HepG2 (cell line): Measurements from ENCODE around the gene CSNK2B. TPM values are rescaled to one million over a fixed set of nuclear protein-coding genes. Genes with fewer than 3 reads are reported as not detected.
A peak's percentile ranks its signal among the peaks of the same experiment; 100 is the strongest.

Experiments
- ATAC-seq: fragments of 200-7000 bp; cut with Tn5 transposase; 3 replicates; pipeline ENCODE4 v1.9.1; 2020; ENCODE audit warnings: mild to moderate bottlenecking, moderate library complexity
- BruUV-seq: library from RNA; stranded (reverse); fragments of 400-500 nt; replicated peaks from 2 replicates; lab custom pipeline; 2021; lab: Mats Ljungman, UMichigan
- CTCF ChIA-PET: fragments of 300-600 bp; formaldehyde crosslinking; extraction: SDS; loops from one replicate; lab custom pipeline; 2021; ENCODE audit warnings: low total read pairs, inconsistent platforms, low intra/inter-chr PET ratio; lab: Yijun Ruan, JAX
- POLR2A ChIA-PET: fragments of 350-600 bp; sonication (Branson Sonifier 250); formaldehyde crosslinking; loops from one replicate; lab custom pipeline; 2020; ENCODE audit warnings: antibody characterized with exemption, inconsistent platforms; lab: Yijun Ruan, JAX
- DNase-seq: peaks from one replicate; pipeline ENCODE4 v3.0.0-alpha.2; 2015; ENCODE audit warnings: low spot score
- FAIRE-seq: peaks from 3 replicates; lab custom pipeline; 2011; peaks lifted over from hg19 to GRCh38; lab: Jason Lieb, UNC
- H2AFZ ChIP-seq: one replicate; pipeline ENCODE4 v1.6.1; 2011; ENCODE audit warnings: low read length, inconsistent platforms
- H3K27ac ChIP-seq: fragments of 300-600 bp; 3 replicates; pipeline ENCODE4 v1.8.0; 2011; ENCODE audit warnings: mixed run types, mild to moderate bottlenecking, mixed read lengths, low read length, inconsistent platforms; ENCODE audit not compliant: insufficient read depth; ENCODE audit errors: extremely low read length
- H3K27me3 ChIP-seq, 2 experiments: fragments of 200-600 bp in 1 of 2; 2 replicates in 1 of 2; 3 replicates in 1 of 2; pipeline versions ENCODE4 v1.6.0 to v1.8.0; 2011; ENCODE audit warnings: low read length in 2 of 2, mild to moderate bottlenecking in 2 of 2, moderate library complexity in 2 of 2, inconsistent platforms in 1 of 2; ENCODE audit not compliant: insufficient read depth in 2 of 2, control insufficient read depth in 1 of 2
- H3K36me3 ChIP-seq, 2 experiments: fragments of 200-600 bp in 1 of 2; replicated peaks in 1 of 2; 2 replicates in 1 of 2; 3 replicates in 1 of 2; pipeline versions ENCODE4 v1.5.1 to v1.8.0; 2011; ENCODE audit warnings: low read length in 2 of 2, inconsistent platforms in 1 of 2; ENCODE audit not compliant: insufficient read depth in 2 of 2, control insufficient read depth in 1 of 2
- H3K4me1 ChIP-seq: 2 replicates; pipeline ENCODE4 v1.5.1; 2012; ENCODE audit warnings: low read length, inconsistent platforms; ENCODE audit not compliant: insufficient read depth
- H3K4me2 ChIP-seq: 2 replicates; pipeline ENCODE4 v1.6.0; 2011; ENCODE audit warnings: low read depth, low read length, inconsistent platforms
- H3K4me3 ChIP-seq, 3 experiments: fragments of 200-600 bp in 1 of 3; sonication (generic), shearing (Covaris generic) in 1 of 3; replicated peaks in 1 of 3; 2 replicates each; pipeline ENCODE4 v1.5.1; 2011 to 2016; ENCODE audit warnings: low read length in 3 of 3, inconsistent platforms in 2 of 3, low read depth in 2 of 3, mild to moderate bottlenecking in 2 of 3, control low read depth in 1 of 3, mixed read lengths in 1 of 3; ENCODE audit not compliant: insufficient read depth in 1 of 3
- H3K79me2 ChIP-seq: one replicate; pipeline ENCODE4 v1.6.1; 2011; ENCODE audit warnings: low read length, inconsistent platforms; ENCODE audit not compliant: insufficient read depth
- H3K9ac ChIP-seq: 2 replicates; pipeline ENCODE4 v1.6.0; 2011; ENCODE audit warnings: mild to moderate bottlenecking, low read depth, low read length, inconsistent platforms; ENCODE audit not compliant: insufficient read depth
- H3K9me3 ChIP-seq: 2 replicates; pipeline ENCODE4 v1.5.1; 2012; ENCODE audit warnings: mild to moderate bottlenecking, low read length
- H4K20me1 ChIP-seq: 2 replicates; pipeline ENCODE4 v1.6.0; 2011; ENCODE audit warnings: inconsistent platforms, mild to moderate bottlenecking, low read length, moderate library complexity; ENCODE audit not compliant: insufficient read depth
- BCL6 ChIP-seq: IDR thresholded peaks from 2 replicates; pipeline ENCODE4 v1.6.1; 2016; ENCODE audit warnings: missing genetic modification reagents, missing compliant biosample characterization
- ETV6 ChIP-seq: sonication (generic); formaldehyde crosslinking; conservative IDR thresholded peaks from 2 replicates; pipeline ENCODE4 v1.4.0; 2020; ENCODE audit warnings: missing genetic modification reagents
- HNRNPH1 ChIP-seq: fragments of 200-400 bp; formaldehyde crosslinking; optimal IDR thresholded peaks from 2 replicates; pipeline ENCODE3; 2017; ENCODE audit warnings: mild to moderate bottlenecking, low read depth, low read length
- HNRNPL ChIP-seq: fragments of 200-400 bp; formaldehyde crosslinking; IDR thresholded peaks from 2 replicates; pipeline ENCODE4 v1.6.1; 2017; ENCODE audit warnings: mild to moderate bottlenecking, low read depth, low read length
- ISL2 ChIP-seq: sonication (generic); formaldehyde crosslinking; IDR thresholded peaks from 2 replicates; pipeline ENCODE4 v1.5.0; 2020; ENCODE audit warnings: missing genetic modification reagents
- ZFP36 ChIP-seq: fragments of 150-350 bp; IDR thresholded peaks from 2 replicates; pipeline ENCODE4 v1.6.1; 2018; ENCODE audit warnings: borderline replicate concordance, low read length, low read depth; ENCODE audit not compliant: partially characterized antibody
- ZNF367 ChIP-seq: sonication (generic); formaldehyde crosslinking; IDR thresholded peaks from 2 replicates; pipeline ENCODE4 v1.4.0; 2020; ENCODE audit warnings: missing genetic modification reagents, borderline replicate concordance
- ZNF570 ChIP-seq: sonication (generic); formaldehyde crosslinking; IDR thresholded peaks from 2 replicates; pipeline ENCODE4 v1.4.0; 2020; ENCODE audit warnings: mild to moderate bottlenecking, missing genetic modification reagents, borderline replicate concordance
- ZNF629 ChIP-seq: sonication (generic); formaldehyde crosslinking; conservative IDR thresholded peaks from 2 replicates; pipeline ENCODE4 v1.5.0; 2020; ENCODE audit warnings: missing genetic modification reagents
- WGBS: methylation state at CpG from one replicate; pipeline ENCODE4 v1.1.6; 2017; ENCODE audit warnings: low lambda C conversion rate; 5-methylcytosine and 5-hydroxymethylcytosine counted together
- in situ Hi-C: cut with HindIII; loops from 2 replicates; pipeline ENCODE4 v1.10.0; 2017; ENCODE audit warnings: low pct_unique_long_range_greater_than_20kb; ENCODE audit not compliant: extremely low pct_ligation_motif_present
- intact Hi-C: fragments of 100-400 bp; cut with micrococcal nuclease; formaldehyde crosslinking; loops from one replicate; pipeline ENCODE4 v1.10.0; 2022; ENCODE audit not compliant: unreplicated experiment
- polyA plus RNA-seq, 8 experiments: library from polyadenylated mRNA; depleted of rRNA in 3 of 8; stranded (reverse) in 7 of 8; unstranded in 1 of 8; fragments of >200 nt; fragmentation: Illumina TruSeq in 4 of 8; extraction: Trizol in 4 of 8; gene quantifications; 2 replicates each; pipeline versions ENCODE4 v1.2.1 to v1.2.3, GENCODE V29; 2011 to 2016; ENCODE audit warnings: low read depth in 4 of 8, missing spikeins in 1 of 8, mixed read lengths in 1 of 8; ENCODE audit not compliant: insufficient read depth in 1 of 8
- total RNA-seq, 5 experiments: library from RNA; depleted of rRNA; stranded (reverse); fragments of >200 nt; fragmentation: Illumina TruSeq; extraction: Trizol; gene quantifications; 2 replicates each; pipeline ENCODE4 v1.2.3, GENCODE V29; 2016; ENCODE audit warnings: low read depth in 1 of 5
- TF ChIP-seq, protein P1 (sequence below): IDR thresholded peaks from 2 replicates; pipeline ENCODE4 v1.6.1; 2018; ENCODE audit warnings: missing genetic modification reagents
- TF ChIP-seq, protein P2 (sequence below): IDR thresholded peaks from 2 replicates; pipeline ENCODE4 v1.6.1; 2012; ENCODE audit warnings: low read depth, low read length, improper control_type of control experiment
- TF ChIP-seq, protein P3 (sequence below): IDR thresholded peaks from 2 replicates; pipeline ENCODE4 v1.6.1; 2018; ENCODE audit warnings: missing genetic modification reagents, mild to moderate bottlenecking, missing compliant biosample characterization

CSNK2B gene
- total and polyA plus RNA-seq, 2 of the 13 experiments (the other 11 are each of a cell fraction or from before 2014, with no cell fraction given), result 111 to 296 TPM

DNA sequence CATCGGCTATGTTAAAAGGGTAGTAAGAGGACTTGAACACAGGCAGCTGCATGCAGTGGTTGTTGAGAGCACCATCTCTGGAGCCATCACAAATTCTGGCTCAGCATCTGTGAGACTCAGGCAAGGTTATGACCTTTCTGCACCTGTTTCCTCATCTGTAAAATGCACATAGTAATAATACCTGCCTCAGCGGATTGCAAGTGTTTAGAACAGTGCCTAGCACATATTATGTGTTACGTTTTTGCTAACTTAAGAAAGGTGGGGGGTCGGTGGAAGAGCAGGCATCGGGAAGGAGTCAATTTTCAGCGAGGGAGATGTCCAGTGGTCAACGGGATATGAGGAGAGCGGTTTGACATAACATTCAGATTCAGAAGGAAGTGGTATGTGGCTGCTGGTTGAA is 12.1 kb downstream of the CSNK2B start:
- intact Hi-C loops (no loop called here), in situ Hi-C loops (no loop called here)
- ChIA-PET POLR2A (interaction anchor here (1.0 to 1.5 kb wide), 2 partner anchors 25 to 268 kb away, joined by 3 read pairs; partner anchors contain the start of genes ABHD16A and CFB), CTCF (no interaction called here)
- Histone ChIP-seq H3K27me3 (no peaks in the 10 kb centered on the region), H3K9me3 (no peaks in the 10 kb centered on the region), H3K4me2 (no peak overlapping the region), H4K20me1 (no peaks in the 10 kb centered on the region), H3K27ac (no peak overlapping the region), H3K4me3 (no peak overlapping the region), H2AFZ (no peak overlapping the region), H3K79me2 (no peaks in the 10 kb centered on the region), H3K4me1 (peaks cover 22% of the 10 kb centered on the region), H3K9ac (no peak overlapping the region), H3K36me3 (no peaks in the 10 kb centered on the region; a peak in 1 of 5 replicates)
- ATAC-seq (no peak), DNase-seq (no peak), FAIRE-seq (no peak)
- BruUV-seq, result no TSS peak
- WGBS, result 37% methylated on average over 8 of the region's 8 CpGs
- TF ChIP-seq, protein P1, sequence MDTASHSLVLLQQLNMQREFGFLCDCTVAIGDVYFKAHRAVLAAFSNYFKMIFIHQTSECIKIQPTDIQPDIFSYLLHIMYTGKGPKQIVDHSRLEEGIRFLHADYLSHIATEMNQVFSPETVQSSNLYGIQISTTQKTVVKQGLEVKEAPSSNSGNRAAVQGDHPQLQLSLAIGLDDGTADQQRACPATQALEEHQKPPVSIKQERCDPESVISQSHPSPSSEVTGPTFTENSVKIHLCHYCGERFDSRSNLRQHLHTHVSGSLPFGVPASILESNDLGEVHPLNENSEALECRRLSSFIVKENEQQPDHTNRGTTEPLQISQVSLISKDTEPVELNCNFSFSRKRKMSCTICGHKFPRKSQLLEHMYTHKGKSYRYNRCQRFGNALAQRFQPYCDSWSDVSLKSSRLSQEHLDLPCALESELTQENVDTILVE, result no peak
- TF ChIP-seq ZFP36 (no peak), BCL6 (CRISPR knock-in tag) (no peak)

- H3K79me2 ChIP-seq, result no peaks in the 10 kb centered on the region
- no peaks in the 10 kb centered on the region for H3K36me3 ChIP-seq
- H4K20me1 ChIP-seq, result no peaks in the 10 kb centered on the region
- POLR2A ChIA-PET, result interaction anchor here (0.6 to 1.9 kb wide), 6 partner anchors 9 to 169 kb away, joined by 3 to 5 read pairs (median 4); partner anchors contain the start of genes ABHD16A and HSPA1B
- peak within 1 kb of the TSS in 1 of 3 experiments; percentile 22; a peak in 1 of 6 replicates for H3K4me3 ChIP-seq
- no peak within 1 kb of the TSS for H3K27ac ChIP-seq
- in situ Hi-C loops (loop anchor here (5.0 kb wide), 1 partner anchor 87 kb away; no protein-coding TSS in a partner anchor), intact Hi-C loops (loop anchor here (1.0 to 5.0 kb wide), 5 partner anchors 22 to 150 kb away; partner anchors contain the start of genes ABHD16A and LY6G6D)
- BruUV-seq, result no TSS peak
- peak; percentile 72 for DNase-seq
- H3K4me1 ChIP-seq, result peaks cover 26% of the 10 kb centered on the region
- ATAC-seq, result peak; percentile 67
- H3K9ac ChIP-seq, result peak within 1 kb of the TSS; percentile 29; the same call in 1 of the 2 replicates
- 12% methylated on average over 17 of the region's 17 CpGs for WGBS
- peak within 1 kb of the TSS; percentile 63 for H3K4me2 ChIP-seq
- H3K9me3 ChIP-seq, result no peaks in the 10 kb centered on the region
- FAIRE-seq, result peak; percentile 92
- no peak within 1 kb of the TSS for H2AFZ ChIP-seq
- no peaks in the 10 kb centered on the region for H3K27me3 ChIP-seq
- CTCF ChIA-PET, result interaction anchor here (0.7 to 3.9 kb wide), 8 partner anchors 9 to 437 kb away, joined by 3 to 30 read pairs (median 3); partner anchors contain the start of gene DDAH2
- TF ChIP-seq ZNF367 (no peak), ETV6 (CRISPR knock-in tag) (no peak), ZNF570 (CRISPR knock-in tag) (no peak), ISL2 (CRISPR knock-in tag) (no peak), ZNF629 (CRISPR knock-in tag) (no peak), HNRNPH1 (no peak), HNRNPL (no peak)
- TF ChIP-seq, protein P2, sequence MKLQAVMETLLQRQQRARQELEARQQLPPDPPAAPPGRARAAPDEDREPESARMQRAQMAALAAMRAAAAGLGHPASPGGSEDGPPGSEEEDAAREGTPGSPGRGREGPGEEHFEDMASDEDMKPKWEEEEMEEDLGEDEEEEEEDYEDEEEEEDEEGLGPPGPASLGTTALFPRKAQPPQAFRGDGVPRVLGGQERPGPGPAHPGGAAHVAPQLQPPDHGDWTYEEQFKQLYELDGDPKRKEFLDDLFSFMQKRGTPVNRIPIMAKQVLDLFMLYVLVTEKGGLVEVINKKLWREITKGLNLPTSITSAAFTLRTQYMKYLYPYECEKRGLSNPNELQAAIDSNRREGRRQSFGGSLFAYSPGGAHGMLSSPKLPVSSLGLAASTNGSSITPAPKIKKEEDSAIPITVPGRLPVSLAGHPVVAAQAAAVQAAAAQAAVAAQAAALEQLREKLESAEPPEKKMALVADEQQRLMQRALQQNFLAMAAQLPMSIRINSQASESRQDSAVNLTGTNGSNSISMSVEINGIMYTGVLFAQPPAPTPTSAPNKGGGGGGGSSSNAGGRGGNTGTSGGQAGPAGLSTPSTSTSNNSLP, result 0 out of 2 replicates have a peak, but pooled peaks have one; percentile 27
- TF ChIP-seq, protein P3, sequence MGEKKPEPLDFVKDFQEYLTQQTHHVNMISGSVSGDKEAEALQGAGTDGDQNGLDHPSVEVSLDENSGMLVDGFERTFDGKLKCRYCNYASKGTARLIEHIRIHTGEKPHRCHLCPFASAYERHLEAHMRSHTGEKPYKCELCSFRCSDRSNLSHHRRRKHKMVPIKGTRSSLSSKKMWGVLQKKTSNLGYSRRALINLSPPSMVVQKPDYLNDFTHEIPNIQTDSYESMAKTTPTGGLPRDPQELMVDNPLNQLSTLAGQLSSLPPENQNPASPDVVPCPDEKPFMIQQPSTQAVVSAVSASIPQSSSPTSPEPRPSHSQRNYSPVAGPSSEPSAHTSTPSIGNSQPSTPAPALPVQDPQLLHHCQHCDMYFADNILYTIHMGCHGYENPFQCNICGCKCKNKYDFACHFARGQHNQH (CRISPR knock-in tag), result peak; percentile 67; the same call in 1 of the 2 replicates
These were observed 14.6 kb downstream of the CSNK2B start, which contains the start of gene LY6G5C for GRCh38 chr6:31680226-31681134. LY6G5C (minus strand) TSS chr6:31681067; CDS start chr6:31680373, 694 bp downstream.
